Stimulated activated CD8-positive, alpha-beta memory T cell treated with anti-CD3 and anti-CD28 coated beads, Interleukin-12 subunit alpha, Interleukin-12 subunit beta, amount 100 ng/mL, for 4 hours (primary cell): ENCODE data around the gene PRICKLE2.

Experiments
- DNase-seq: peaks from one replicate; pipeline ENCODE4 v3.0.0-alpha.2; 2020; ENCODE audit warnings: low read depth

The PRICKLE2 gene

GRCh38 chr3:64131725-64132469 lies 93.4 kb downstream of the PRICKLE2 start:
- DNase-seq: no peak

- DNase-seq: no peak
These were observed 94.8 kb downstream of the PRICKLE2 start for GRCh38 chr3:64130436-64130835.

DNA sequence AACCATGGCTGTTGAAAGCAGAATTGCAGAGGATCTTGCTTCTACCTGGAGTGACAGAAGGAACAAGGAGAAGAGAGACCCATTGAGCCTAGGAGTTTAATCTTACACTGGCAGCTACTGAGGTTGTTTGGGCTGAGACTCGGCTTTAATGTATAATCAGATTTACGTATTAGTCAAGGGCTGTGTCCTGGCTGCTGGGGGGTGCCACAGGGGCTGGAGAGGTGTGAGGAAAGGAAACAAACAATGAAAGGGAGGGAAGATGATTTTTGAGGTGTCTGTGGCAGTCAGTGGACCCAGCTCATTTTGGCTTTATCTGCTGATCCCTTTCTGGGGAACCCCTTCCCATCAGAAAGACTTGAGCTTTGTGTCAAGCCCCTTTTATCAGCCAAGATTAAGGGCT lies 95.7 kb downstream of the PRICKLE2 start:
- DNase-seq: no peak

DNA sequence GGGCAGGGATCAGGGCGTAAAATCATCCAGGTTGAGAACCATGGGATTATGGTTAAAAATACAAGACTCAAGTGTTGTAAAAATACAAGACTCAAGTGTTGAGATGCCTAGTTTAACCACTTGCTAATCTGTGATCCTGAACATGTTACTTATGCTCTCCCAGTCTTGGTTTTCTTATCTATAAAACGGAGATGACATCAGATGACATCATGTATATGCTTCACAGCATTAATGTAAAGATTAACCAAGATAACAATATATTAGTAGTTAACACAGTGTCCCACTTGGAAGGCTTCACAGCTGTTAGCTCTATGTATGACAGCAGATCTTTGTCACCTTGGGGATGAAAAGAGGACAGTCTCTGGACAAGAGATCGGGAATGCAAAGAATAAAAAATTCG lies 96.2 kb downstream of the PRICKLE2 start:
- no peak for DNase-seq

- DNase-seq: no peak
These were observed 99.7 kb downstream of the PRICKLE2 start for GRCh38 chr3:64125561-64125960.

GRCh38 chr3:64123931-64124330 lies 101.3 kb downstream of the PRICKLE2 start:
- DNase-seq: no peak

- no peak for DNase-seq
These were observed 102.8 kb downstream of the PRICKLE2 start for GRCh38 chr3:64122476-64122875.

- no peak for DNase-seq
These were observed 103.4 kb downstream of the PRICKLE2 start for GRCh38 chr3:64121750-64122311.

DNA sequence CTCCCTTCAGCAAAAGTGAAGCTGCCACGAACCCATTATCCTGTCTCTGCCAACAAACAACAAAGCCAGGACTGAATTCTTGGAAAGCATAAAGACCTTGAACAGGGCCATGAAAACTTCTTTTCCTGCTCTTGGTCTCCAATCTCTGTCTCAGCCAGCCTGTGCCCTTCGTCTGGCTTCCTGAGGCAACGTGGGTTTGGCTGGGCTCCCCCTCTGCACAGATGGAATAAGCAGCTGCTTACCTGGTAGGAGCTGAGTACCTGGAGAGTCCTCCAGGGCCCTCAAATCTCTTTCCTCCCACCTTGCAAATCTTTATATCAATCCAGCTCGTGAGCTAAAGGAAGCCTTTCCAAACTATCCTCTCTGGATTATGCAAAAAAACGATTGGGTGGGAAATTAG lies 104.4 kb downstream of the PRICKLE2 start:
- DNase-seq: no peak

- no peak for DNase-seq
These were observed 107.8 kb downstream of the PRICKLE2 start for GRCh38 chr3:64117483-64117882.

- DNase-seq: no peak
These were observed 110.6 kb downstream of the PRICKLE2 start for GRCh38 chr3:64114651-64115050.

DNA sequence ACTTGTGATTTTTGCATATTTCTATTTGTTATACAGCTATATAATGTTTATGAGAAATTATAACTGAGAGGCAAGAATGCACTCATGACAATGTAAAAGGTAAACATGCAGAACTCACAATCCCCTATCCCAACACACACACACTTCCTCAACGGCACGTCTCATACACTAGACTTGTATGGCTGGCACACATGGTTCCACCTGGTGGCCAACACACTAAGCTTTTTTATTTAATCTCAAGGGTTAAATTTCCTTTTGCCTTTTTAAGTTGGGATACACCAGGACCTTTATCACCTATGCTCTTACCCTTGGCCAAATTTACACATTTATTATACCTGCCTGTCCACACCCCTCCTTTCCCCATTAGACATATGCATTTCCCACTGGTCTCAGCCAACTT lies 113.4 kb downstream of the PRICKLE2 start:
- no peak for DNase-seq

GRCh38 chr3:64111083-64111482 lies 114.2 kb downstream of the PRICKLE2 start:
- DNase-seq: no peak

- no peak for DNase-seq
These were observed 115.2 kb downstream of the PRICKLE2 start for GRCh38 chr3:64110071-64110470.

DNA sequence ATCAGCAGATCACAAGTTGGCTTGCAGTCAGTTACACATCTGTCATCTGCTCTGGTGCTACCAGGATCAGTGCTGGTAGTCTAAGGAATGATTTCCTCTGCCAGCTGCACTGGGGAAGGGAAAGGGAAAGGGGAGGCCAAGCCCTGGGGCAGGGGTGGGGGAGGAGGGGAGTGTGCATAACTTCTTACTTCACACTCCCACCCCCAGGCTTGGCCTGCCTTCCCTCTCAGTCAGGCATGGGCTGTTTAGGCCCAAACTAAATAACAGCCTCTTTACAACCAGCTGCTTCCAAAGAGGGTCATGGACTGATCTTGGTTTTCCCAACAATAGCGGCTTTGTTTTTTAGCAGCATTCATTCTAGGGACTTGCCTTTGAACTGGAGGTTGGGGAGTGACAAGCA lies 115.8 kb downstream of the PRICKLE2 start:
- DNase-seq: no peak

- DNase-seq: no peak
These were observed 116.4 kb downstream of the PRICKLE2 start for GRCh38 chr3:64108784-64109317.

- no peak for DNase-seq
These were observed 117.0 kb downstream of the PRICKLE2 start for GRCh38 chr3:64108231-64108630.

GRCh38 chr3:64107190-64107589 lies 118.1 kb downstream of the PRICKLE2 start:
- DNase-seq: no peak

DNA sequence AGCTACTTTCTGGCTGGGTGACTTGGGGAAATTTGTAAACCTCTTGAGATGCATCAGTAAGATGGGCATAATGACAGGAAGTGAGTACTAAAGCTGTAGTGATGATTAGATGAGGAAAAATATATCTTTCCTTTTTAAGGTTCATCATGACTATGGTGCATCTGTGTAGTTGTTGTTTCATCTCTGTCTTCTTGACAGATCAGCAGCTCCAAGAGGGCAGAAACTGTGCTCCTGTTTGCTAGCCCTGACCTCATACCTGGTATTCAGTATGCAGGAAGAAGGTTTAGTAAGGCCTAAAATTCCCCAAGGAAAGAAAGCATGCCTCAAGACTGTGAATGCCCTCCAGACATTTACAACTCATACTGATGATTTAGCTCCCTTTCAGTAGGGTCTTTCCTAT lies 119.5 kb downstream of the PRICKLE2 start:
- no peak for DNase-seq

GRCh38 chr3:64104691-64105111 lies 120.6 kb downstream of the PRICKLE2 start:
- DNase-seq: no peak

DNA sequence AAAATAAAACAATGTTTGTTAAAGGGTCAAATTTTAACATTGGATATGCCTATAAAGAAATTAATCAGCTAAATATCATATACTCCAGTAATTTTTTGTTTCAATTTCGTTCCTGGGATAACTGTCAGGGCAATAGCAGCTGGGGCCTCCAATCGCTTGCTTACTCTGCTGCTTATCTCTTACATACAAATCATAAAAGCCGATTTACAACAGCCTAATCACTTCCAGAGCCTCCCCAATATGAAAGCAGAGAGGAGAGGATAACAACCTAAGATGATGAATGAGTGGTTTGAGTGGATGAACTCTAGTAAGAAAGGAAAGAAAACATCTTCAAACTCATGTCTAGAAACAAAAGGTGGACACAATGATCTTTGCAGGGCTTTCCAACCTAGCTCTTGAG lies 121.3 kb downstream of the PRICKLE2 start:
- DNase-seq: no peak

DNA sequence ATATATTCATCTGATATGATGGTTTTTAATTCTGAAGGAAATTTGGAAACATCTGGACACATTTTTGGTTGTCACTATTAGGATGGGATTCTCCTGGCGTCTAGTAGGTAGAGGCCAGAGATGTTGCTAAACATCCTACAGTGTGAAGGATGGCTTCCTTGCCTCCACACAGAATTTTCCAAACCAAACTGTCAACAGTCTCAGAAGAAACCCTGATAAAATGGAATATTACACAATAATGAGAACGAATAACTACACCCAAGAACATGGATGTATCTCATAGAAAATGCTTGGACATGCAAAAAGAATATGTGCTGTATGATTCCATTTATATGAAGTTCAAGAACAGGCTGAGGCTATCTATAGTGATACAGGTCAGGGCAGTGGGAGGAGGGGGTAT lies 122.1 kb downstream of the PRICKLE2 start:
- DNase-seq: no peak

DNA sequence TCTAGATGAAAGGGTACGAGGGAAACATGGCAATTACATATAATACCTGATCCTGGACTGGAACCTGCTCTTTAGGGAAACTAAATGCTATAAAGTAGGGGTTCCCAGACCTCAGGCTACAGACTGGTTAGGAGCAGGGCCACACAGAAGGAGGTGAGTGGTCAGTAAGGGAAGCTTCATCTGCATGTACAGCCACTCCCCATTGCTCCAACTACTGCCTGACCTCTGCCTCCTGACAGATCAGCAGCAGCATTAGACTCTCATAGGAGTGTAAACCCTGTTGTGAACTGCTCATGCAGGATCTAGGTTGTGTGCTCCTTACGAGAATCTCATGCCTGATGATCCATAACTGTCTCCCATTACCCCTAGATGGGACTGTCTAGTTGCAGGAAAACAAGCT lies 123.1 kb downstream of the PRICKLE2 start:
- no peak for DNase-seq

DNA sequence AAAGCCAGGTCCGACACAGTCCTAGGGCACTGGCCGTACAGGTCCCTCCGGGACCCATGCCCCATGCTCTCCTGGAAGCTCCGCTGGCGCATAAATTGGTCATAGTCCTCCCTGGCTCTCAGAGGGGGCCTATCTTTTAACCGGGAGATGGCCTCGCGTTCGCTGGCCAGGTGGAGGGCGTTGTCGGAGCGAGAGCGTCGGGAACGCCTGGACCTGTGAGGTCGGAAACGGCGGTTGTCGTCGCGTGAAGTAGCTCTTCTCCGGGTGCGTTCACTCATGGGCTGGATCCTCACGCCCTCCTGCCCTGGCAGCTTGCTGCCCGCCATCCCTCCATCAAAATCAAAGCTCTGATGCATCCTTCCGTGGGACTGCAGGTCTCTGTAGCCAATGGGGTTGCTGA lies 126.0 kb downstream of the PRICKLE2 start:
- no peak for DNase-seq
